Measurements from ENCODE around the gene CNOT8. TPM values are rescaled to one million over a fixed set of nuclear protein-coding genes. Genes with fewer than 3 reads are reported as not detected.

Gene CNOT8
- total and polyA plus RNA-seq, 9 of the 15 experiments (the other 6 are each of a cell fraction or from before 2014, with no cell fraction given) = 15.2 to 68.9 (median 52.1) TPM

GRCh38 chr5:154811239-154811638, 47.2 kb upstream of the CNOT8 start:
- TF ChIP-seq CEBPB (tag; IDR thresholded peaks at IDR 0.05) (peak; percentile 28; the same call in 1 of the 2 replicates), YY1 (IDR thresholded peaks at IDR 0.05; ENCODE audit: borderline replicate concordance in 1 of 3, control insufficient read depth in 1 of 3, extremely low read depth in 1 of 3, insufficient read depth in 3 of 3, insufficient read length in 1 of 3, insufficient replicate concordance in 2 of 3, low read depth in 1 of 3, low read length in 2 of 3) (no peak)
- no peak overlapping the region for H3K4me3 ChIP-seq
- no peak overlapping the region for H3K27ac ChIP-seq (ENCODE audit: extremely low read depth, low read depth, low read length)
- intact Hi-C loops (cut with micrococcal nuclease) = no loop called here
- H3K4me1 ChIP-seq (replicated peaks in 1 of 2; ENCODE audit: control insufficient read depth in 2 of 2, insufficient read depth in 2 of 2, low read length in 2 of 2) = no peaks in the 10 kb centered on the region; a peak in 1 of 5 replicates
- H3K4me2 ChIP-seq (ENCODE audit: insufficient read depth, low read length) = no peak overlapping the region
- no peak overlapping the region for H3K9ac ChIP-seq (ENCODE audit: insufficient read depth in 1 of 2, low read depth in 2 of 2, low read length in 2 of 2)
- BruUV-seq (replicated peaks) = no TSS peak
- in situ Hi-C loops (cut with MboI) = no loop called here
- POLR2A ChIA-PET = interaction anchor here (0.5 kb wide), 1 partner anchor 25 kb away, joined by 4 read pairs; no protein-coding TSS in a partner anchor
- no peaks in the 10 kb centered on the region for H3K9me1 ChIP-seq (ENCODE audit: control insufficient read depth, insufficient read depth, low read length)
- ATAC-seq (no peak), FAIRE-seq (no peak), DNase-seq (ENCODE audit: extremely low read depth in 1 of 4, low spot score in 3 of 4) (no peak)
- peaks cover 3% of the 10 kb centered on the region; the same call in 1 of the 2 replicates for H4K20me1 ChIP-seq (replicated peaks; ENCODE audit: control insufficient read depth, insufficient read depth, low read length)
- no peak overlapping the region for H2AFZ ChIP-seq (ENCODE audit: low read depth, low read length)
- WGBS (ENCODE audit: insufficient coverage, low coverage, missing lambda C conversion rate) = 91% methylated on average over 7 of the region's 7 CpGs
- peaks cover 6% of the 10 kb centered on the region; the same call in 2 of the 3 replicates for H3K79me2 ChIP-seq (ENCODE audit: control insufficient read depth, insufficient read depth, low read length)
- no peaks in the 10 kb centered on the region for H3K27me3 ChIP-seq (ENCODE audit: control insufficient read depth in 2 of 2, insufficient read depth in 2 of 2, low read length in 2 of 2)
- CTCF ChIA-PET (ENCODE audit: low intra/inter-chr PET ratio) = interaction anchor here (0.8 to 2.5 kb wide), 4 partner anchors 159 to 169 kb away, joined by 3 to 24 read pairs (median 6); no protein-coding TSS in a partner anchor
- no peaks in the 10 kb centered on the region for H3K9me3 ChIP-seq (replicated peaks; ENCODE audit: control insufficient read depth, insufficient read depth, low read depth, low read length)
- H3K36me3 ChIP-seq (ENCODE audit: control insufficient read depth, insufficient read depth, low read length) = peaks cover 93% of the 10 kb centered on the region
